ENCODE measurements around the gene SPATA31D4. TPM values are rescaled to one million over a fixed set of nuclear protein-coding genes. Genes with fewer than 3 reads are reported as not detected.

SPATA31D4 gene
- total RNA-seq, 2 experiments from 2014 or later, result not detected

GRCh38 chr9:81885602-81886001 is 42.6 kb upstream of the SPATA31D4 start:
- Histone ChIP-seq H2AFZ (ENCODE audit: low read length) (no peak overlapping the region), H3K9me2 (ENCODE audit: insufficient read depth, low read length) (no peaks in the 10 kb centered on the region), H3K4me3 (ENCODE audit: low read depth, low read length, poor library complexity, severe bottlenecking) (no peak overlapping the region), H3K27ac (ENCODE audit: low read depth, low read length, poor library complexity, severe bottlenecking) (no peak overlapping the region), H3K79me2 (ENCODE audit: insufficient read depth, low read depth, low read length) (no peaks in the 10 kb centered on the region), H3K9me3 (ENCODE audit: low read length) (no peaks in the 10 kb centered on the region), H3K36me3 (ENCODE audit: insufficient read depth, low read length) (no peaks in the 10 kb centered on the region), H3K4me2 (ENCODE audit: low read length) (no peak overlapping the region), H3K4me1 (ENCODE audit: insufficient read depth, low read length, poor library complexity, severe bottlenecking) (no peaks in the 10 kb centered on the region), H4K20me1 (ENCODE audit: insufficient read depth, low read length) (no peaks in the 10 kb centered on the region)
- TF ChIP-seq CTCF (conservative IDR thresholded peaks at IDR 0.05; ENCODE audit: low read length), result no peak
- no peak for TF ChIP-seq EZH2phosphoT487 (IDR thresholded peaks at IDR 0.05; ENCODE audit: borderline replicate concordance, low read depth, low read length)
- BruUV-seq (replicated peaks), result no TSS peak
- ChIA-PET CTCF (ENCODE audit: unreplicated experiment) (no interaction called here), POLR2A (interaction anchor here (0.7 to 1.1 kb wide), 2 partner anchors 14 to 95 kb away, joined by 3 read pairs; no protein-coding TSS in a partner anchor)
- no peak for DNase-seq (ENCODE audit: low spot score)
- intact Hi-C loops (cut with micrococcal nuclease; ENCODE audit: unreplicated experiment), result no loop called here

- Histone ChIP-seq H3K9me3 (ENCODE audit: low read length) (no peaks in the 10 kb centered on the region), H3K9me2 (ENCODE audit: insufficient read depth, low read length) (no peaks in the 10 kb centered on the region), H3K4me2 (ENCODE audit: low read length) (no peak overlapping the region), H3K4me1 (ENCODE audit: insufficient read depth, low read length, poor library complexity, severe bottlenecking) (no peaks in the 10 kb centered on the region), H3K79me2 (ENCODE audit: insufficient read depth, low read depth, low read length) (no peaks in the 10 kb centered on the region), H3K27ac (ENCODE audit: low read depth, low read length, poor library complexity, severe bottlenecking) (no peak overlapping the region), H2AFZ (ENCODE audit: low read length) (no peak overlapping the region), H3K4me3 (ENCODE audit: low read depth, low read length, poor library complexity, severe bottlenecking) (no peak overlapping the region), H4K20me1 (ENCODE audit: insufficient read depth, low read length) (no peaks in the 10 kb centered on the region), H3K36me3 (ENCODE audit: insufficient read depth, low read length) (no peaks in the 10 kb centered on the region)
- TF ChIP-seq EZH2phosphoT487 (IDR thresholded peaks at IDR 0.05; ENCODE audit: borderline replicate concordance, low read depth, low read length) (no peak), CTCF (conservative IDR thresholded peaks at IDR 0.05; ENCODE audit: low read length) (no peak)
- DNase-seq (ENCODE audit: low spot score), result no peak
- ChIA-PET POLR2A (no interaction called here), CTCF (ENCODE audit: unreplicated experiment) (no interaction called here)
- no TSS peak for BruUV-seq (replicated peaks)
- intact Hi-C loops (cut with micrococcal nuclease; ENCODE audit: unreplicated experiment), result no loop called here
Measured at GRCh38 chr9:81886665-81887064, 41.6 kb upstream of the SPATA31D4 start.

GRCh38 chr9:81890104-81890503 is 38.1 kb upstream of the SPATA31D4 start:
- H3K9me3 ChIP-seq (ENCODE audit: low read length), result no peaks in the 10 kb centered on the region
- ChIA-PET POLR2A (interaction anchor here (0.7 to 0.9 kb wide), 2 partner anchors 9 to 21 kb away, joined by 4 to 5 read pairs; no protein-coding TSS in a partner anchor), CTCF (ENCODE audit: unreplicated experiment) (no interaction called here)
- DNase-seq (ENCODE audit: low spot score), result no peak
- TF ChIP-seq CTCF (conservative IDR thresholded peaks at IDR 0.05; ENCODE audit: low read length), result no peak
- no peak for TF ChIP-seq EZH2phosphoT487 (IDR thresholded peaks at IDR 0.05; ENCODE audit: borderline replicate concordance, low read depth, low read length)
- no peak overlapping the region for H3K4me2 ChIP-seq (ENCODE audit: low read length)
- H3K4me1 ChIP-seq (ENCODE audit: insufficient read depth, low read length, poor library complexity, severe bottlenecking), result no peaks in the 10 kb centered on the region
- no TSS peak for BruUV-seq (replicated peaks)
- no peaks in the 10 kb centered on the region for H3K9me2 ChIP-seq (ENCODE audit: insufficient read depth, low read length)
- no peaks in the 10 kb centered on the region for H3K36me3 ChIP-seq (ENCODE audit: insufficient read depth, low read length)
- H4K20me1 ChIP-seq (ENCODE audit: insufficient read depth, low read length), result no peaks in the 10 kb centered on the region
- H3K27ac ChIP-seq (ENCODE audit: low read depth, low read length, poor library complexity, severe bottlenecking), result no peak overlapping the region
- no peak overlapping the region for H2AFZ ChIP-seq (ENCODE audit: low read length)
- H3K79me2 ChIP-seq (ENCODE audit: insufficient read depth, low read depth, low read length), result no peaks in the 10 kb centered on the region
- no peak overlapping the region for H3K4me3 ChIP-seq (ENCODE audit: low read depth, low read length, poor library complexity, severe bottlenecking)
- intact Hi-C loops (cut with micrococcal nuclease; ENCODE audit: unreplicated experiment), result loop anchor here (5.0 kb wide), 1 partner anchor 87 kb away; no protein-coding TSS in a partner anchor
